Subcutaneous adipose tissue (tissue), 4 donors: ENCODE results near the gene SEZ6L. TPM values are rescaled to one million over a fixed set of nuclear protein-coding genes. Genes with fewer than 3 reads are reported as not detected.

Experiments used
- CTCF ChIP-seq: fragments of 450-650 bp; IDR thresholded peaks from one replicate; pipeline ENCODE4 v1.5.1; 2016; ENCODE audit warnings: low read depth, mild to moderate bottlenecking, control low read depth, antibody characterized with exemption, moderate library complexity
- total RNA-seq, 4 donors: library from RNA; depleted of rRNA; stranded (reverse); fragments of >200 nt; gene quantifications; one replicate each; pipeline ENCODE4 v1.1.0, GENCODE V29; 2016

SEZ6L gene
- total RNA-seq, 4 donors from 2014 or later, result 0.17 to 0.44 (median 0.26) TPM

DNA sequence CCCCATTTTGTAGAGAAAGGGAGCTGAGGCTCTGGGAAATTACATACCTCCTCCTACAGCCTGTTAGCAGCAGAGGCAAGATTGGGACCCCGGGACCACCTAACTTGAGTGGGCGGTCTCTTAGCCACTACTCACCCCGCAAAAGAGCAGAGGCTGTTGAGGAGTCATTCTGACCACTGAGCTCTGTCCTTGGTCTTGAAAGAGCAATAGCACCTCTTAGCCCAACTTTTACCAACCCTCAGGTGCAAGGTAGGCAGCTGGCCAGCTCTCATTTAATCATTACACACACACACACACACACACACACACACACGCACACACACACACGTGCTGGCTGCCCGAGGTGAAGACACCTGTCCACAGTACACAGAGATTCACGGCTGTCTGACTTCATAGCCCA lies 144.0 kb downstream of the SEZ6L start:
- no peak for TF ChIP-seq CTCF

- no peak for TF ChIP-seq CTCF
Measured at GRCh38 chr22:26314171-26314570, 144.9 kb downstream of the SEZ6L start.

DNA sequence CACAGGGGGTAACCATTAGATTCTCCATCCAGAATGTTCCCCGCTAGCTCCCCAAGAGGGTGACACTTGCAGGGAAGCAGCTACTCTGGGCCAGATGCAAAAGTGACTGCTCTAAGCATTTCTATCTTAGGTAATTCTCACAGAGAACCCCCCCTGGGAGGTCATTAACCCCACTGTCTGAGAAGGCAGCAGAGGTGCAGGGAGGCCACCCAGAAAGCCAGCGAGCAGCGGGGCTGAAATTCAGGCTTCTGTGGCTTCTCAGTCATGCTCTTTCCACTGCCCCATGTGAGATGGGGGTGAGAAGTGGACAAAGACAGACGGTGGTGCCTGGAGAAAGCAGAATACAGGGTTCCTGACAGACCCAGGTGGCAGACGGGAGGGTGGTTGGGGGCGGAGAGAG lies 145.4 kb downstream of the SEZ6L start:
- no peak for TF ChIP-seq CTCF

DNA sequence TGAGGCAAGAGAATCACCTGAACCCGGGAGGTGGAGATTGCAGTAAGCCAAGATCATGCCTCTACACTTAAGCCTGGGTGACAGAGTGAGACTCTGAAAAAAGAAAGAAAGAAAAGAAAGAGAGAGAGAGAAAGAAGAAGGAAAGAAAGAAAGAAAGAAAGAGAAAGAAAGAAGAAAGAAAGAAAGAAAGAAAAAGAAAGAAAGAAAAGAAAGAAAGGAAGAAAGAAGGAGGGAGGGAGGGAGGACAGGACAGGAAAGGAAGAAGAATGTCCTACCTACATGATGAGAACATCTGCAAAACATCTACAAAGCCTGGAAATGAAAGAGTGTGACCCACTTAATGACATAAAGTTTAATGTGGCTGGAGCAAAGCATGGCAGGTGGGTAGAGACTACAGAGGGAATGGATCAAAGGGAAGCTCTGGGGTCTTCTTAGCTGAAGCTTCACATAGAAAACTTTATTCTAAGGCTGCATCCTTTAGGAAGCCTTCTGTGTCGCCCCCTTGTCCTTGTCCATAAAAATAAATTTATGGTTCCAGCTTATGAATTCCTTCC lies 147.5 kb downstream of the SEZ6L start:
- TF ChIP-seq CTCF, result no peak

GRCh38 chr22:26318975-26319374 lies 149.7 kb downstream of the SEZ6L start:
- TF ChIP-seq CTCF, result no peak

DNA sequence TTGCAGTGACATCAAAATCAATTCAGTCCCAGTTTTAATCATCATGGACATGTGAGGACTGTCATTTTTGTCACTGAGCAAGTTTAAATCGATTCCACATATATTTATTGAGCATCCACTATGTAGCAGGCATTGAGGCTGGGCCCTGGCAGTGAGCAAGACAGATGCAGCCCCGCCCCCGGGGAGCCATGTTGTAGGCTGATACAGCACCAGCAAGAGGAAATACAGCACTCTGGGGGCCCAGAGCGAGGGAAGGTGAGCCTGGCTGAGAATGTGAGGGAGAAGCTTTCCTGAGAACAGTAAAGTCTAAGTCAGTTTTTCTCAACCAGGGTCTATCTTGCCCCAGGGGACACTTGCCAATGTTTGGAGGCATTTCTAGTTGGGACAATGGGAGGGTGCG lies 151.2 kb downstream of the SEZ6L start:
- TF ChIP-seq CTCF, result no peak

DNA sequence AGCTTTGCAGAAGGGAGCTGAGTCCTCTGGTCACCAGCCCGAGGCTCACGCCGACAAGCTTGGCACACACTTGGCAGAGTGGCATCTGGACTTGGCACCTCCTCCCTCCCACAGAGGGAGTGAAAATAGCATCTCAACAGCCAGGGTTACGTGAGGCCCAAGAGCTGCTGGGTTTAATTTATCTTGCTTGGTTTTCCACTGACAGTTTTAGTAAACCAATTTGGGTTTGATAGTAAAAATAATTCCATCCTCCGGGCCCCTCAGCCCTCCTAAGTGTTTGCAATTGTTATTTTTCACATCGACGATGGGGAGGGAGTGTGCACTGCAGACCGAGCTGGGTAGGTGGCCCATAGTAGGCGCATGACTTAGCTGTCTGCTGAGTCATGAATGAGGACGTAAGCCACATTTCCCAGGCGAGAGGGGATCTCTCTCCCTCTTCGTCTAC lies 152.2 kb downstream of the SEZ6L start:
- TF ChIP-seq CTCF, result no peak
